ENCODE data around the gene ITGBL1. TPM values are rescaled to one million over a fixed set of nuclear protein-coding genes. Genes with fewer than 3 reads are reported as not detected.

Gene ITGBL1, protein sequence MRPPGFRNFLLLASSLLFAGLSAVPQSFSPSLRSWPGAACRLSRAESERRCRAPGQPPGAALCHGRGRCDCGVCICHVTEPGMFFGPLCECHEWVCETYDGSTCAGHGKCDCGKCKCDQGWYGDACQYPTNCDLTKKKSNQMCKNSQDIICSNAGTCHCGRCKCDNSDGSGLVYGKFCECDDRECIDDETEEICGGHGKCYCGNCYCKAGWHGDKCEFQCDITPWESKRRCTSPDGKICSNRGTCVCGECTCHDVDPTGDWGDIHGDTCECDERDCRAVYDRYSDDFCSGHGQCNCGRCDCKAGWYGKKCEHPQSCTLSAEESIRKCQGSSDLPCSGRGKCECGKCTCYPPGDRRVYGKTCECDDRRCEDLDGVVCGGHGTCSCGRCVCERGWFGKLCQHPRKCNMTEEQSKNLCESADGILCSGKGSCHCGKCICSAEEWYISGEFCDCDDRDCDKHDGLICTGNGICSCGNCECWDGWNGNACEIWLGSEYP
- 73.7 and 93.7 TPM in 2 replicates for polyA plus RNA-seq (2011; rRNA removed)
- 54.7 and 59.0 TPM in 2 replicates for polyA minus RNA-seq (2011; rRNA and poly(A)+ RNA removed)

- TF ChIP-seq, protein P1, sequence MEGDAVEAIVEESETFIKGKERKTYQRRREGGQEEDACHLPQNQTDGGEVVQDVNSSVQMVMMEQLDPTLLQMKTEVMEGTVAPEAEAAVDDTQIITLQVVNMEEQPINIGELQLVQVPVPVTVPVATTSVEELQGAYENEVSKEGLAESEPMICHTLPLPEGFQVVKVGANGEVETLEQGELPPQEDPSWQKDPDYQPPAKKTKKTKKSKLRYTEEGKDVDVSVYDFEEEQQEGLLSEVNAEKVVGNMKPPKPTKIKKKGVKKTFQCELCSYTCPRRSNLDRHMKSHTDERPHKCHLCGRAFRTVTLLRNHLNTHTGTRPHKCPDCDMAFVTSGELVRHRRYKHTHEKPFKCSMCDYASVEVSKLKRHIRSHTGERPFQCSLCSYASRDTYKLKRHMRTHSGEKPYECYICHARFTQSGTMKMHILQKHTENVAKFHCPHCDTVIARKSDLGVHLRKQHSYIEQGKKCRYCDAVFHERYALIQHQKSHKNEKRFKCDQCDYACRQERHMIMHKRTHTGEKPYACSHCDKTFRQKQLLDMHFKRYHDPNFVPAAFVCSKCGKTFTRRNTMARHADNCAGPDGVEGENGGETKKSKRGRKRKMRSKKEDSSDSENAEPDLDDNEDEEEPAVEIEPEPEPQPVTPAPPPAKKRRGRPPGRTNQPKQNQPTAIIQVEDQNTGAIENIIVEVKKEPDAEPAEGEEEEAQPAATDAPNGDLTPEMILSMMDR (IDR thresholded peaks at IDR 0.05; ENCODE audit: insufficient read depth, low read depth, low read length): no peak
- DNase-seq (ENCODE audit: low read depth): no peak
- Histone ChIP-seq H3K4me3 (ENCODE audit: low read depth, low read length) (peak within 1 kb of the TSS; percentile 60), H3K27me3 (ENCODE audit: control insufficient read depth, insufficient read depth, low read length) (no peaks in the 10 kb centered on the region), H3K36me3 (ENCODE audit: control insufficient read depth, insufficient read depth, low read length) (no peaks in the 10 kb centered on the region)
- ChIA-PET CTCF (interaction anchor here (1.0 kb wide), 2 partner anchors 23 to 309 kb away, joined by 3 to 5 read pairs; no protein-coding TSS in a partner anchor), POLR2A (no interaction called here)
Observed at GRCh38 chr13:101452519-101453485, at the start of gene ITGBL1. TSS of gene ITGBL1 (plus strand) at chr13:101452675. CDS start at chr13:101452834, 159 bp downstream.

- H3K36me3 ChIP-seq (ENCODE audit: control insufficient read depth, insufficient read depth, low read length): no peaks in the 10 kb centered on the region
- no peak for DNase-seq (ENCODE audit: low read depth)
- POLR2A ChIA-PET: no interaction called here
- H3K27me3 ChIP-seq (ENCODE audit: control insufficient read depth, insufficient read depth, low read length): no peaks in the 10 kb centered on the region
- TF ChIP-seq, protein P1 (IDR thresholded peaks at IDR 0.05; ENCODE audit: insufficient read depth, low read depth, low read length): no peak
- H3K4me3 ChIP-seq (ENCODE audit: low read depth, low read length): no peak overlapping the region
- CTCF ChIA-PET: no interaction called here
Observed at GRCh38 chr13:101406791-101407190, 45.7 kb upstream of the ITGBL1 start.

GRCh38 chr13:101408154-101408553 lies 44.3 kb upstream of the ITGBL1 start:
- H3K36me3 ChIP-seq (ENCODE audit: control insufficient read depth, insufficient read depth, low read length): no peaks in the 10 kb centered on the region
- no peaks in the 10 kb centered on the region for H3K27me3 ChIP-seq (ENCODE audit: control insufficient read depth, insufficient read depth, low read length)
- ChIA-PET POLR2A (no interaction called here), CTCF (interaction anchor here (1.0 kb wide), 1 partner anchor 9 kb away, joined by 3 read pairs; the partner anchor contains the start of gene NALCN)
- TF ChIP-seq, protein P1 (IDR thresholded peaks at IDR 0.05; ENCODE audit: insufficient read depth, low read depth, low read length): no peak
- no peak overlapping the region for H3K4me3 ChIP-seq (ENCODE audit: low read depth, low read length)
- no peak for DNase-seq (ENCODE audit: low read depth)

- Histone ChIP-seq H3K27me3 (ENCODE audit: control insufficient read depth, insufficient read depth, low read length) (no peaks in the 10 kb centered on the region), H3K36me3 (ENCODE audit: control insufficient read depth, insufficient read depth, low read length) (no peaks in the 10 kb centered on the region), H3K4me3 (ENCODE audit: low read depth, low read length) (no peak overlapping the region)
- POLR2A ChIA-PET: no interaction called here
- DNase-seq (ENCODE audit: low read depth): no peak
- CTCF ChIA-PET: interaction anchor here (1.0 kb wide), 1 partner anchor 8 kb away, joined by 3 read pairs; the partner anchor contains the start of gene NALCN
- TF ChIP-seq, protein P1 (IDR thresholded peaks at IDR 0.05; ENCODE audit: insufficient read depth, low read depth, low read length): no peak
Observed at GRCh38 chr13:101408992-101409656, 43.4 kb upstream of the ITGBL1 start.
